GM12864 (cell line): ENCODE measurements around the gene CDK5RAP1.

Source experiments
- DNase-seq: peaks from one replicate; pipeline ENCODE4 v3.0.0-alpha.2; 2011; ENCODE audit warnings: low read depth
- H3K4me3 ChIP-seq: 2 replicates; pipeline ENCODE4 v1.5.1; 2011; ENCODE audit warnings: mild to moderate bottlenecking, low read depth, low read length, control low read depth
- TF ChIP-seq, protein P1 (sequence below): IDR thresholded peaks from 2 replicates; pipeline ENCODE4 v1.5.1; 2011; ENCODE audit warnings: low read depth, mild to moderate bottlenecking, moderate library complexity, low read length, control low read depth, inconsistent platforms; ENCODE audit errors: missing control alignments

The CDK5RAP1 gene

DNA sequence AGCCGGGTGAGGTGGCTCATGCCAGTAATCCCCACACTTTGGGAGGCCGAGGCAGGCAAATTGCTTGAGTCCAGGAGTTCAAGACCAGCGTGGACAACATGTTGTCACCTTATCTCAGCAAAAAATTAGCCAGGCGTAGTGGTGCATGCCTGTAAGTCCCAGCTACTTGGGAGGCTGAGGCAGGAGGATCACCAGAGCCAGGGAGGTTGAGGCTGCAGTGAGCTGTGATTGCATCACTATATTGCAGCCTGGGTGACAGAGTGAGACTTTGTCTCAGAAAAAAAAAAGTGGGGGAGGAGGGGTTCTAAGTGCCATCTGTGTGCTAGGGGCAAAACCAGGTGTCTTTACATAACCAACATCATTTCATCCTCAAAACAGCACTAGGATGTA is 48.3 kb downstream of the CDK5RAP1 start:
- no peak overlapping the region for H3K4me3 ChIP-seq
- TF ChIP-seq, protein P1, sequence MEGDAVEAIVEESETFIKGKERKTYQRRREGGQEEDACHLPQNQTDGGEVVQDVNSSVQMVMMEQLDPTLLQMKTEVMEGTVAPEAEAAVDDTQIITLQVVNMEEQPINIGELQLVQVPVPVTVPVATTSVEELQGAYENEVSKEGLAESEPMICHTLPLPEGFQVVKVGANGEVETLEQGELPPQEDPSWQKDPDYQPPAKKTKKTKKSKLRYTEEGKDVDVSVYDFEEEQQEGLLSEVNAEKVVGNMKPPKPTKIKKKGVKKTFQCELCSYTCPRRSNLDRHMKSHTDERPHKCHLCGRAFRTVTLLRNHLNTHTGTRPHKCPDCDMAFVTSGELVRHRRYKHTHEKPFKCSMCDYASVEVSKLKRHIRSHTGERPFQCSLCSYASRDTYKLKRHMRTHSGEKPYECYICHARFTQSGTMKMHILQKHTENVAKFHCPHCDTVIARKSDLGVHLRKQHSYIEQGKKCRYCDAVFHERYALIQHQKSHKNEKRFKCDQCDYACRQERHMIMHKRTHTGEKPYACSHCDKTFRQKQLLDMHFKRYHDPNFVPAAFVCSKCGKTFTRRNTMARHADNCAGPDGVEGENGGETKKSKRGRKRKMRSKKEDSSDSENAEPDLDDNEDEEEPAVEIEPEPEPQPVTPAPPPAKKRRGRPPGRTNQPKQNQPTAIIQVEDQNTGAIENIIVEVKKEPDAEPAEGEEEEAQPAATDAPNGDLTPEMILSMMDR: no peak
- no peak for DNase-seq

DNA sequence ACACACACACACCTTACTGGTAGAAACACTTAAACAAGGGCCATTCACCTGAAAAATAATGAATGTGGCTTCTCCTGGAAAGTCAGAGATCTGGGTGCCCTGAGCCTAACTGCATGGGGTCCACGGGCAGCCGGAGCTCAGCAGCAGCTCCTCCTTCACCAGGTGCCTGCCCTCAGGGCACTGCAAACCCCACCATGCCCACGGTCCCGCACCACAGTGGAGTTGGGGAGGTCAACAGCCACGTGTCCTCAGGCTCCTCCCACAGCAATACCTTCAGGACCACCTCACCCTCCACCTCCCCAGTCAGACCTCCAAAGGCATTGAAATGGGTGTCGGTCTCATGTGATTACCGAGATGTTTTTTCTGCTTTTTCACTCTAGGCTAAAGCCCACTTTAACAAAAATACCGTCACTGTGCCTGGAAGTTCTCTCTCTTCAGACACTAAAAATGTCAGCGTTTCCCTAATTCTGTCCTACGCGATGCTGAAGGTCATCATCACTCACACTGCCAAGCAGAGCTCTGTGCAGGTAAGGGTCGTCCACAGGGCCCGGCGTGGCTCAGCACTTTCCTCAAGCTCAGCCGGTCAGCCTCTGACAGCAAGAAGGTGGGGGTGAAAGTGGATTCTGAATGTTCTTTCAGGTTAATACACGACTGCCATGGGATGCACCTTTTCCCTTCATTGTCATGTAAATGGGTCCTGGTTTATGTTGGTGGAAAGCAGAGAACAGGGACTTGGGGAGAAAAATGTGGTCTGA is 48.9 kb downstream of the CDK5RAP1 start:
- no peak overlapping the region for H3K4me3 ChIP-seq
- TF ChIP-seq, protein P1: no peak
- no peak for DNase-seq

DNA sequence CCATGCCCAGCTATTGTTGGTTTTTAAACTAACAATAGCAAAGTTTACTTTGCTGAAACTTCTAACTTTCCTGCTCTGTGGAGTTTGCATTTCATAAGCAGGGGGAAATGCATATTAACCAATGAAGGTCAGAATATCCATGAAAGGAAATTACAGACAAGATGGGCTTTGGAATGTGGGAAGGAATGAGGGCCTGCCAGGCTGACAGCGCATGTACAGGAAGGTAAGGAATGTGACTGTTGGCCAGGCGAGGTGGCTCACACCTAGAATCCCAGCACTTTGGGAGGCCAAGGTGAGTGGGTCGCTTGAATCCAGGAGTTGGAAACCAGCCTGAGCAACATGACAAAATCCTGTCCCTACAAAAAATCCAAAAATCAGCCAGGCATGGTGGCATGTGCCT is 49.6 kb downstream of the CDK5RAP1 start:
- DNase-seq: no peak
- H3K4me3 ChIP-seq: no peak overlapping the region
- TF ChIP-seq, protein P1: no peak

DNA sequence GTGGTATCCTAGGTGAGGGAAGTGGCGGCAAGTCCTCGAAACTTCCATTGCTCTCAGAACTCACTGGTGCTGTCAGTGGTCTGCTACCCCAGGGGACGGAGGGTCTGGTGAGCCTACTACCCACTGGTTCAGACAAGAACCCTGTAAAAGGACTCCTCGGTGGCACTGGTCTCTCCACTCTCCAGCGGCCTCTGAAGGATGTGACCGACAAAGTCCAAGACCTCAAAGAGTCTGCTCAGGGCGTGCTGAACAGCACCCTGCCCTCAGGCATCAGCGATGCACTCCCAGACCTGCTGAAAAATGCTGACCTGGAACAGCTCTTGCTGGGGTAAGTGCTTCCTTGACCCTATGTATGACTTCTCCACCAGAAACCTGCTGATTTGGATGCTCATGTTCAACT is 51.8 kb downstream of the CDK5RAP1 start:
- H3K4me3 ChIP-seq: no peak overlapping the region
- DNase-seq: no peak
- TF ChIP-seq, protein P1: no peak

DNA sequence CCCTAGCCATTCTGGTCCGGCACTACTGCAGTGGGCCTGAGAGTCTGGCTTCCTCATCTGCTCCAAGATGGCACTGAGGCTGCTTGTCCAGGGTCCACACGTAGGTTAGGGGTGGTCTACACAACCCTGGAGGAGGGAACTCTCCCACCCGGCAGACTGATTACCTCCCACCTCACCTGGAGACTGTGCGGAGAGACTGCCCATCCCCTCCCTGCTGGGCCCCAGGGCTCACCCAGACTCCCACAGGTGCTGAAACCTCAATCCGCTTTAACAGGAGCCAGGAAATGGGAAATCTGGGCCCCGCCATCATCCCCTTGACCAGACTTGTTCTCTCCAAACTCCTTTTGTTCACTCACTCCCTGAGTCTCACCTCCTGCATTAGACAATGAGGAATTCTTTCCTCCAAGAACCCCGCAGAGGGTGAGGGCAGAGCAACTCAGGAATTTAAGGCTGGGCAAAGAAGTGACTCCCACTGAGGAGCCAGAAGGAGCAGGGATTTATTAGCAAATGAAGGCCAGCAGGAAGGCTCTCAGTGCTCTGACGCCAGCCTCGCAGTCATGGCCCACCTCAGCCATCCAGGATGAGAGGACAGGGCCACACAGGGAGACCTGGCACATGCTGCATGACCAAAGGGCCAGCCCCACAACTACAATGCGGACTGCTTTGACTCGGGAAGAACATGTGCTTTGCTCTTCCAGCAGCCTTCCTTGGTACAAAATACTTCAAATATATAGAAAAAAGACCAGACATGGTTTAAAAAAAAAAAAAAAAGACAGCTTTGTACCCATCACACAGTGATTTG is 53.0 kb downstream of the CDK5RAP1 start:
- TF ChIP-seq, protein P1: no peak
- DNase-seq: no peak
- H3K4me3 ChIP-seq: no peak overlapping the region

DNA sequence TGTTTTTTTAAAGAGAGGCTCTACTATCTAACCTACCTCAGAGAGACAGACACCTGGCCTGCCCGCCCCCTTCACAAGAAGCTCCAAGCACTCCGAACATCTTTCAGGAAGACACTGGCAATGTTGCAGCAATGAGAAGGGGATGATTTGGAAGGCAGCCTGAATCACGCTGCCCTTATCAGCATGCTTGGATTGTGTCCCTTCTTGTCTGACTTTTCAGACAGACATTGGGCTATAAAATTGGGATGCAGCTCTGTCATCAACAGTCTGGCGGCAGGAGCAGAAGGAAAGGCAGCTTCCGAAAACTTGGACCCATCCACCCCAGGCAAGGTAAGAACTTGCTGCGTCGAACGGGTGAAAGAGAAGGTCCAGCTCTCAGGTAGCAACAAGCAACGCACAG is 56.0 kb downstream of the CDK5RAP1 start:
- H3K4me3 ChIP-seq: no peak overlapping the region
- TF ChIP-seq, protein P1: no peak
- DNase-seq: no peak

DNA sequence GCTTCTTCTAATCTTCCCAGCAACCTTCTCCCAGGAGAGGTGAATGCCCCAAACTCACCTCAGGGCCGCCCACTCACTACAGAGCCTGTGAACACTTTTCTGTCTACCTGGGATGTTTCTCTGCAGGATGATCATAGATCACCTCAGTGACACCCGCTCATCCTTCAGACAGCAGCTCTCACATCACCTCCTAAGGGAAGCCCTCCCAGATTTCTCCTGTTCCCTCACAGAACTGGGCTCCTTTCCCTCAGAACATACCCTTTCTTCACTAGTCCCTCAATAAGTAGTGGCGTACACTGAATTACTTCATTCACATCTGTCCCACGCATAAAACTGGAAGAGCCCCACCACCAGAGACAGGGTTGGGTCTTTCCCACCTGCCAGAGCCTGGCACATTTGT is 57.8 kb downstream of the CDK5RAP1 start:
- no peak for DNase-seq
- no peak overlapping the region for H3K4me3 ChIP-seq
- TF ChIP-seq, protein P1: no peak
